Measurements from ENCODE around the gene MSI2. TPM values are rescaled to one million over a fixed set of nuclear protein-coding genes. Genes with fewer than 3 reads are reported as not detected.

MSI2 gene
- total and polyA plus RNA-seq, 4 donors = 9.4 to 64.0 (median 30.4) TPM

GRCh38 chr17:57490890-57491289, 234.6 kb downstream of the MSI2 start:
- no peak overlapping the region for H3K9ac ChIP-seq (ENCODE audit: insufficient read depth in 1 of 2, low read length in 2 of 2)
- H3K9me3 ChIP-seq (ENCODE audit: control insufficient read depth in 4 of 4, insufficient read depth in 3 of 4, low read length in 3 of 4) = no peaks in the 10 kb centered on the region
- H3K4me3 ChIP-seq = no peak overlapping the region
- no peak for DNase-seq
- no peak overlapping the region for H3K27ac ChIP-seq (ENCODE audit: low read depth in 1 of 2, low read length in 1 of 2)
- ATAC-seq (ENCODE audit: insufficient read depth, low FRiP score) = no peak
- no peaks in the 10 kb centered on the region for H3K27me3 ChIP-seq (ENCODE audit: control insufficient read depth in 3 of 3, insufficient read depth in 3 of 3, low read length in 2 of 3)
- H3K4me1 ChIP-seq (ENCODE audit: control insufficient read depth in 5 of 5, insufficient read depth in 5 of 5, low read length in 5 of 5) = peaks cover 3 to 38% (median 24%) of the 10 kb centered on the region in 5 donors
- WGBS, 2 donors = 79 to 80% methylated on average over 12 of the region's 12 CpGs
- no peaks in the 10 kb centered on the region for H3K36me3 ChIP-seq (ENCODE audit: control insufficient read depth in 4 of 4, insufficient read depth in 4 of 4, low read length in 4 of 4)
- no peak for TF ChIP-seq CTCF (IDR thresholded peaks at IDR 0.05; ENCODE audit: control extremely low read depth, extremely low read depth)

- H3K4me3 ChIP-seq = no peak overlapping the region
- no peaks in the 10 kb centered on the region for H3K27me3 ChIP-seq (ENCODE audit: control insufficient read depth in 3 of 3, insufficient read depth in 3 of 3, low read length in 2 of 3)
- DNase-seq (no peak), ATAC-seq (ENCODE audit: insufficient read depth, low FRiP score) (no peak)
- peaks cover 2 to 16% (median 13%) of the 10 kb centered on the region in 5 donors for H3K4me1 ChIP-seq (ENCODE audit: control insufficient read depth in 5 of 5, insufficient read depth in 5 of 5, low read length in 5 of 5)
- H3K36me3 ChIP-seq (ENCODE audit: control insufficient read depth in 4 of 4, insufficient read depth in 4 of 4, low read length in 4 of 4) = no peaks in the 10 kb centered on the region
- H3K27ac ChIP-seq (ENCODE audit: low read depth in 1 of 2, low read length in 1 of 2) = no peak overlapping the region
- 66 to 83% methylated on average over 5 of the region's 5 CpGs for WGBS, 2 donors
- H3K9ac ChIP-seq (ENCODE audit: insufficient read depth in 1 of 2, low read length in 2 of 2) = no peak overlapping the region
- no peak for TF ChIP-seq CTCF (IDR thresholded peaks at IDR 0.05; ENCODE audit: control extremely low read depth, extremely low read depth)
- H3K9me3 ChIP-seq (ENCODE audit: control insufficient read depth in 4 of 4, insufficient read depth in 3 of 4, low read length in 3 of 4) = no peaks in the 10 kb centered on the region
These were observed 236.8 kb downstream of the MSI2 start for GRCh38 chr17:57493171-57493570.

- 91 to 95% methylated on average over 6 of the region's 6 CpGs for WGBS, 2 donors
- TF ChIP-seq CTCF (IDR thresholded peaks at IDR 0.05; ENCODE audit: control extremely low read depth, extremely low read depth) = no peak
- no peak for DNase-seq
- no peak overlapping the region for H3K27ac ChIP-seq (ENCODE audit: low read depth in 1 of 2, low read length in 1 of 2)
- H3K27me3 ChIP-seq (ENCODE audit: control insufficient read depth in 3 of 3, insufficient read depth in 3 of 3, low read length in 2 of 3) = no peaks in the 10 kb centered on the region
- peaks cover 2 to 16% (median 13%) of the 10 kb centered on the region in 5 donors for H3K4me1 ChIP-seq (ENCODE audit: control insufficient read depth in 5 of 5, insufficient read depth in 5 of 5, low read length in 5 of 5)
- H3K9ac ChIP-seq (ENCODE audit: insufficient read depth in 1 of 2, low read length in 2 of 2) = no peak overlapping the region
- no peaks in the 10 kb centered on the region for H3K36me3 ChIP-seq (ENCODE audit: control insufficient read depth in 4 of 4, insufficient read depth in 4 of 4, low read length in 4 of 4)
- no peak for ATAC-seq (ENCODE audit: insufficient read depth, low FRiP score)
- no peak overlapping the region for H3K4me3 ChIP-seq
- H3K9me3 ChIP-seq (ENCODE audit: control insufficient read depth in 4 of 4, insufficient read depth in 3 of 4, low read length in 3 of 4) = no peaks in the 10 kb centered on the region
These were observed 237.3 kb downstream of the MSI2 start for GRCh38 chr17:57493625-57494024.

- H3K9ac ChIP-seq (ENCODE audit: insufficient read depth in 1 of 2, low read length in 2 of 2) = no peak overlapping the region
- 91 to 96% methylated on average over 5 of the region's 5 CpGs for WGBS, 2 donors
- TF ChIP-seq CTCF (IDR thresholded peaks at IDR 0.05; ENCODE audit: control extremely low read depth, extremely low read depth) = no peak
- ATAC-seq (ENCODE audit: insufficient read depth, low FRiP score) (no peak), DNase-seq (no peak)
- H3K9me3 ChIP-seq (ENCODE audit: control insufficient read depth in 4 of 4, insufficient read depth in 3 of 4, low read length in 3 of 4) = no peaks in the 10 kb centered on the region
- H3K27me3 ChIP-seq (ENCODE audit: control insufficient read depth in 3 of 3, insufficient read depth in 3 of 3, low read length in 2 of 3) = no peaks in the 10 kb centered on the region
- no peaks in the 10 kb centered on the region for H3K36me3 ChIP-seq (ENCODE audit: control insufficient read depth in 4 of 4, insufficient read depth in 4 of 4, low read length in 4 of 4)
- peaks cover 2 to 16% (median 13%) of the 10 kb centered on the region in 5 donors for H3K4me1 ChIP-seq (ENCODE audit: control insufficient read depth in 5 of 5, insufficient read depth in 5 of 5, low read length in 5 of 5)
- H3K27ac ChIP-seq (ENCODE audit: low read depth in 1 of 2, low read length in 1 of 2) = no peak overlapping the region
- no peak overlapping the region for H3K4me3 ChIP-seq
These were observed 238.1 kb downstream of the MSI2 start for GRCh38 chr17:57494443-57494842.
